Measurements from ENCODE around the gene NR2C1. TPM values are rescaled to one million over a fixed set of nuclear protein-coding genes. Genes with fewer than 3 reads are reported as not detected.
A peak's percentile ranks its signal among the peaks of the same experiment; 100 is the strongest.
"Not testable (repeated sequence)": the region's sequence is repeated elsewhere in the genome, so short reads cannot be mapped to it uniquely, and the experiment has no call there.

The NR2C1 gene
- polyA plus RNA-seq, 3 donors from 2014 or later: 1.4 to 9.5 (median 5.9) TPM

GRCh38 chr12:94985099-94985498 is 88.3 kb downstream of the NR2C1 start:
- DNase-seq; H3K27me3 Mint-ChIP-seq (ENCODE audit: low read depth in 3 of 3); H3K9me3 Mint-ChIP-seq; H3K4me3 Mint-ChIP-seq; H3K27ac Mint-ChIP-seq: not testable (repeated sequence)
- peaks cover 47 to 74% of the 10 kb centered on the region in 2 donors for H3K4me1 Mint-ChIP-seq
- H3K36me3 Mint-ChIP-seq: peaks cover 0 to 22% (median 9%) of the 10 kb centered on the region in 3 donors

- Mint-ChIP-seq H3K4me1 (peaks cover 40 to 63% of the 10 kb centered on the region in 2 donors), H3K36me3 (peaks cover 0 to 15% (median 5%) of the 10 kb centered on the region in 3 donors), H3K4me3 (peak overlapping the region in 1 of 5 donors; percentile 48), H3K27ac (peak overlapping the region in 4 of 6 donors; percentile 10 to 76 (median 47)), H3K9me3 (no peaks in the 10 kb centered on the region), H3K27me3 (ENCODE audit: low read depth in 3 of 3) (peaks cover 0 to 2% (median 0%) of the 10 kb centered on the region in 3 donors)
- DNase-seq: no peak
These were observed 90.1 kb downstream of the NR2C1 start for GRCh38 chr12:94983321-94983720.

GRCh38 chr12:94982456-94982855 is 91.0 kb downstream of the NR2C1 start:
- no peaks in the 10 kb centered on the region for H3K9me3 Mint-ChIP-seq
- H3K27me3 Mint-ChIP-seq (ENCODE audit: low read depth in 3 of 3): peaks cover 0 to 2% (median 0%) of the 10 kb centered on the region in 3 donors
- peaks cover 0 to 12% (median 5%) of the 10 kb centered on the region in 3 donors for H3K36me3 Mint-ChIP-seq
- H3K4me3 Mint-ChIP-seq: no peak overlapping the region
- H3K4me1 Mint-ChIP-seq: peaks cover 38 to 63% of the 10 kb centered on the region in 2 donors
- H3K27ac Mint-ChIP-seq: peak overlapping the region in 1 of 6 donors; percentile 76
- DNase-seq: no peak

- peaks cover 0 to 12% (median 5%) of the 10 kb centered on the region in 3 donors for H3K36me3 Mint-ChIP-seq
- peaks cover 0 to 2% (median 0%) of the 10 kb centered on the region in 3 donors for H3K27me3 Mint-ChIP-seq (ENCODE audit: low read depth in 3 of 3)
- peaks cover 35 to 62% of the 10 kb centered on the region in 2 donors for H3K4me1 Mint-ChIP-seq
- no peak overlapping the region for H3K4me3 Mint-ChIP-seq
- H3K9me3 Mint-ChIP-seq: no peaks in the 10 kb centered on the region
- peak in 1 of 3 donors; percentile 17 for DNase-seq
- no peak overlapping the region for H3K27ac Mint-ChIP-seq
These were observed 92.8 kb downstream of the NR2C1 start for GRCh38 chr12:94980577-94980976.

- Mint-ChIP-seq H3K4me1 (peaks cover 35 to 69% of the 10 kb centered on the region in 2 donors), H3K27me3 (ENCODE audit: low read depth in 3 of 3) (peaks cover 0 to 2% (median 0%) of the 10 kb centered on the region in 3 donors), H3K36me3 (peaks cover 0 to 12% (median 5%) of the 10 kb centered on the region in 3 donors), H3K27ac (peak overlapping the region in 3 of 6 donors; percentile 3 to 43 (median 13)), H3K9me3 (no peaks in the 10 kb centered on the region), H3K4me3 (no peak overlapping the region)
- no peak for DNase-seq
These were observed 93.5 kb downstream of the NR2C1 start for GRCh38 chr12:94979941-94980340.

- Mint-ChIP-seq H3K36me3 (peaks cover 0 to 4% (median 2%) of the 10 kb centered on the region in 3 donors), H3K4me1 (peaks cover 24 to 68% of the 10 kb centered on the region in 2 donors), H3K27ac (peak overlapping the region in 5 of 6 donors; percentile 6 to 70 (median 40)), H3K9me3 (no peaks in the 10 kb centered on the region), H3K4me3 (no peak overlapping the region), H3K27me3 (ENCODE audit: low read depth in 3 of 3) (peaks cover 0 to 2% (median 0%) of the 10 kb centered on the region in 3 donors)
- DNase-seq: no peak
These were observed 95.5 kb downstream of the NR2C1 start for GRCh38 chr12:94977766-94978468.

GRCh38 chr12:94973221-94973620 is 100.2 kb downstream of the NR2C1 start:
- Mint-ChIP-seq H3K36me3 (peaks cover 0 to 19% (median 18%) of the 10 kb centered on the region in 3 donors), H3K4me1 (peaks cover 11 to 39% of the 10 kb centered on the region in 2 donors), H3K27me3 (ENCODE audit: low read depth in 3 of 3) (peaks cover 0 to 1% (median 0%) of the 10 kb centered on the region in 3 donors), H3K27ac (no peak overlapping the region), H3K9me3 (no peaks in the 10 kb centered on the region), H3K4me3 (no peak overlapping the region)
- no peak for DNase-seq

GRCh38 chr12:94972795-94973194 is 100.6 kb downstream of the NR2C1 start:
- H3K9me3 Mint-ChIP-seq: no peaks in the 10 kb centered on the region
- no peak overlapping the region for H3K4me3 Mint-ChIP-seq
- H3K27ac Mint-ChIP-seq: peak overlapping the region in 2 of 6 donors; percentile 11 to 14
- H3K36me3 Mint-ChIP-seq: peaks cover 0 to 19% (median 18%) of the 10 kb centered on the region in 3 donors
- peaks cover 7 to 35% of the 10 kb centered on the region in 2 donors for H3K4me1 Mint-ChIP-seq
- DNase-seq: no peak
- peaks cover 0 to 1% (median 0%) of the 10 kb centered on the region in 3 donors for H3K27me3 Mint-ChIP-seq (ENCODE audit: low read depth in 3 of 3)

GRCh38 chr12:94971923-94972322 is 101.5 kb downstream of the NR2C1 start:
- no peak overlapping the region for H3K4me3 Mint-ChIP-seq
- H3K4me1 Mint-ChIP-seq: peaks cover 3 to 26% of the 10 kb centered on the region in 2 donors

GRCh38 chr12:94970560-94970959 is 102.9 kb downstream of the NR2C1 start:
- H3K27ac Mint-ChIP-seq: no peak overlapping the region
- no peak overlapping the region for H3K4me3 Mint-ChIP-seq
- peaks cover 0 to 1% (median 0%) of the 10 kb centered on the region in 3 donors for H3K27me3 Mint-ChIP-seq (ENCODE audit: low read depth in 3 of 3)
- H3K9me3 Mint-ChIP-seq: no peaks in the 10 kb centered on the region
- H3K4me1 Mint-ChIP-seq: peaks cover 0 to 17% of the 10 kb centered on the region in 2 donors
- no peak for DNase-seq
- H3K36me3 Mint-ChIP-seq: peaks cover 0 to 22% (median 19%) of the 10 kb centered on the region in 3 donors

More at GRCh38 chr12:94971923-94972322, 101.5 kb downstream of the NR2C1 start:
- H3K9me3 Mint-ChIP-seq: no peaks in the 10 kb centered on the region
- H3K36me3 Mint-ChIP-seq: peaks cover 0 to 22% (median 19%) of the 10 kb centered on the region in 3 donors
- H3K27ac Mint-ChIP-seq: peak overlapping the region in 1 of 6 donors; percentile 71
- DNase-seq: no peak
- H3K27me3 Mint-ChIP-seq (ENCODE audit: low read depth in 3 of 3): peaks cover 0 to 1% (median 0%) of the 10 kb centered on the region in 3 donors

Other genes with a start within 250 kb of the NR2C1 start
- 100 to 1,000 TPM; 345 to 618 (median 351) TPM for gene NDUFA12, start 69.9 kb downstream of the NR2C1 start, polyA plus RNA-seq
- gene FGD6, start 143.8 kb upstream of the NR2C1 start, polyA plus RNA-seq: 1 to 10 TPM in 1 of 3 donors, under 1 TPM in 1, not detected in 1; 0.23 to 1.0 TPM
- 10 to 100 TPM; 19.8 to 27.7 (median 20.4) TPM for gene VEZT, start 144.2 kb upstream of the NR2C1 start, polyA plus RNA-seq

All from immature natural killer cell (primary cell).